ENCODE data around the gene HOXC13. TPM values are rescaled to one million over a fixed set of nuclear protein-coding genes. Genes with fewer than 3 reads are reported as not detected.

Gene HOXC13
- total and polyA plus RNA-seq, 2 of the 13 experiments (the other 11 are each of a cell fraction or from before 2014, with no cell fraction given): 0.07 TPM; not detected in 1

GRCh38 chr12:53930591-53931255, 7.9 kb upstream of the HOXC13 start:
- DNase-seq (ENCODE audit: low spot score) (no peak), ATAC-seq (no peak), FAIRE-seq (no peak)
- TF ChIP-seq SOX6 (IDR thresholded peaks at IDR 0.05) (no peak), SOX6 (CRISPR knock-in tag; IDR thresholded peaks at IDR 0.05) (no peak), HDAC1 (CRISPR knock-in tag; IDR thresholded peaks at IDR 0.05) (no peak), GRHL1 (CRISPR knock-in tag; conservative IDR thresholded peaks at IDR 0.05) (no peak), ONECUT2 (CRISPR knock-in tag; IDR thresholded peaks at IDR 0.05) (no peak)
- TF ChIP-seq, protein P1, sequence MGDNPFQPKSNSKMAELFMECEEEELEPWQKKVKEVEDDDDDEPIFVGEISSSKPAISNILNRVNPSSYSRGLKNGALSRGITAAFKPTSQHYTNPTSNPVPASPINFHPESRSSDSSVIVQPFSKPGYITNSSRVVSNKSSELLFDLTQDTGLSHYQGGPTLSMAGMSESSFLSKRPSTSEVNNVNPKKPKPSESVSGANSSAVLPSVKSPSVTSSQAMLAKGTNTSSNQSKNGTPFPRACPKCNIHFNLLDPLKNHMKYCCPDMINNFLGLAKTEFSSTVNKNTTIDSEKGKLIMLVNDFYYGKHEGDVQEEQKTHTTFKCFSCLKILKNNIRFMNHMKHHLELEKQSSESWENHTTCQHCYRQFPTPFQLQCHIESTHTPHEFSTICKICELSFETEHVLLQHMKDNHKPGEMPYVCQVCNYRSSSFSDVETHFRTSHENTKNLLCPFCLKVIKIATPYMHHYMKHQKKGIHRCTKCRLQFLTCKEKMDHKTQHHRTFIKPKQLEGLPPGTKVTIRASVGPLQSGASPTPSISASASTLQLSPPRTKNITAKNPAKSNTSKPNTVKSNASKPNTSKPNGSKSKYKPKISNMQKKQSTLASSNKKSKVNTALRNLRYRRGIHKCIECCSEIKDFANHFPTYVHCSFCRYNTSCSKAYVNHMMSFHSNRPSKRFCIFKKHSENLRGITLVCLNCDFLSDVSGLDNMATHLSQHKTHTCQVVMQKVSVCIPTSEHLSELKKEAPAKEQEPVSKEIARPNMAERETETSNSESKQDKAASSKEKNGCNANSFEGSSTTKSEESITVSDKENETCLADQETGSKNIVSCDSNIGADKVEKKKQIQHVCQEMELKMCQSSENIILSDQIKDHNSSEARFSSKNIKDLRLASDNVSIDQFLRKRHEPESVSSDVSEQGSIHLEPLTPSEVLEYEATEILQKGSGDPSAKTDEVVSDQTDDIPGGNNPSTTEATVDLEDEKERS (CRISPR knock-in tag; IDR thresholded peaks at IDR 0.05): no peak
- 38% methylated on average over 29 of the region's 30 CpGs for WGBS (ENCODE audit: low lambda C conversion rate)
- H3K4me1 ChIP-seq (ENCODE audit: insufficient read depth, low read length): no peaks in the 10 kb centered on the region
- no peaks in the 10 kb centered on the region for H3K36me3 ChIP-seq (replicated peaks in 1 of 2; ENCODE audit: control insufficient read depth in 1 of 2, insufficient read depth in 2 of 2, low read length in 2 of 2)
- H3K79me2 ChIP-seq (ENCODE audit: insufficient read depth, low read length): no peaks in the 10 kb centered on the region
- intact Hi-C loops (cut with micrococcal nuclease; ENCODE audit: unreplicated experiment) (no loop called here), in situ Hi-C loops (cut with HindIII; ENCODE audit: extremely low pct_ligation_motif_present, low pct_unique_long_range_greater_than_20kb) (loop anchor here (25.0 kb wide), 1 partner anchor 143 kb away; no protein-coding TSS in a partner anchor)
- H3K27me3 ChIP-seq (ENCODE audit: control insufficient read depth in 1 of 2, insufficient read depth in 2 of 2, low read length in 2 of 2): peaks cover 5 to 95% of the 10 kb centered on the region in 2 experiments
- no peak overlapping the region for H3K4me2 ChIP-seq (ENCODE audit: low read depth, low read length)
- ChIA-PET CTCF (ENCODE audit: low intra/inter-chr PET ratio, low total read pairs) (no interaction called here), POLR2A (no interaction called here)
- H3K9ac ChIP-seq (ENCODE audit: insufficient read depth, low read depth, low read length): no peak overlapping the region
- no peak overlapping the region for H3K4me3 ChIP-seq (replicated peaks in 1 of 3; ENCODE audit: insufficient read depth in 1 of 3, low read depth in 2 of 3, low read length in 3 of 3)
- no peaks in the 10 kb centered on the region for H3K9me3 ChIP-seq (ENCODE audit: low read length)
- no peak overlapping the region for H3K27ac ChIP-seq (ENCODE audit: extremely low read length, insufficient read depth, low read length)
- H2AFZ ChIP-seq (ENCODE audit: low read length): no peak overlapping the region
- H4K20me1 ChIP-seq (ENCODE audit: insufficient read depth, low read length): no peaks in the 10 kb centered on the region
- BruUV-seq (replicated peaks): no TSS peak

Data from HepG2 (cell line).